HTERT RPE-1 (cell line): ENCODE results near the gene SLC35A5.
"Not testable (repeated sequence)": the region's sequence is repeated elsewhere in the genome, so short reads cannot be mapped to it uniquely, and the experiment has no call there.

Source experiments
- in situ Hi-C: fragments of 300-500 bp; cut with MboI; formaldehyde crosslinking; loops from 4 replicates; pipeline ENCODE4 v1.14.3; 2020; ENCODE audit warnings: low sequenced_read_pairs

The SLC35A5 gene

GRCh38 chr3:112561734-112562529 is at the start of gene SLC35A5, which contains the start of gene ATG3:
Gene SLC35A5 (plus strand): TSS chr3:112562045. CDS start chr3:112563404, 1,359 bp downstream.
Gene ATG3 (minus strand): TSS chr3:112561962. CDS start chr3:112561528, 434 bp downstream.
- in situ Hi-C loops, result no loop called here

GRCh38 chr3:112512320-112512719 is 49.5 kb upstream of the SLC35A5 start:
- in situ Hi-C loops, result no loop called here

GRCh38 chr3:112514527-112515128 is 47.2 kb upstream of the SLC35A5 start:
- in situ Hi-C loops, result no loop called here

GRCh38 chr3:112518970-112519369 is 42.9 kb upstream of the SLC35A5 start:
- in situ Hi-C loops, result not testable (repeated sequence)

- in situ Hi-C loops, result no loop called here
These were observed 42.3 kb upstream of the SLC35A5 start for GRCh38 chr3:112519424-112520001.

- in situ Hi-C loops, result not testable (repeated sequence)
These were observed 37.7 kb upstream of the SLC35A5 start for GRCh38 chr3:112524127-112524526.

- in situ Hi-C loops, result no loop called here
These were observed 31.3 kb upstream of the SLC35A5 start for GRCh38 chr3:112530573-112530972.

- in situ Hi-C loops, result no loop called here
These were observed 30.5 kb upstream of the SLC35A5 start for GRCh38 chr3:112531358-112531781.

GRCh38 chr3:112539825-112540650 is 21.8 kb upstream of the SLC35A5 start:
- in situ Hi-C loops, result no loop called here

GRCh38 chr3:112546216-112546759 is 15.6 kb upstream of the SLC35A5 start:
- in situ Hi-C loops, result no loop called here

GRCh38 chr3:112550859-112551258 is 11.0 kb upstream of the SLC35A5 start:
- in situ Hi-C loops, result no loop called here

GRCh38 chr3:112555535-112556170 is 6.2 kb upstream of the SLC35A5 start:
- in situ Hi-C loops, result no loop called here

GRCh38 chr3:112557976-112558375 is 3.9 kb upstream of the SLC35A5 start:
- in situ Hi-C loops, result no loop called here

GRCh38 chr3:112560307-112560706 is 1.5 kb upstream of the SLC35A5 start:
- in situ Hi-C loops, result no loop called here

- in situ Hi-C loops, result no loop called here
These were observed 943 bp upstream of the SLC35A5 start for GRCh38 chr3:112560721-112561483.

- in situ Hi-C loops, result no loop called here
These were observed 436 bp upstream of the SLC35A5 start for GRCh38 chr3:112561484-112561733.

- in situ Hi-C loops, result not testable (repeated sequence)
These were observed 2.5 kb downstream of the SLC35A5 start for GRCh38 chr3:112564247-112564939.

GRCh38 chr3:112564940-112565305 is 3.1 kb downstream of the SLC35A5 start:
- in situ Hi-C loops, result no loop called here

- in situ Hi-C loops, result no loop called here
These were observed 6.8 kb downstream of the SLC35A5 start for GRCh38 chr3:112568642-112569041.
